RCC 7860 (cell line): Measurements from ENCODE around the gene TMEM258.

Experiments
- DNase-seq: peaks from one replicate; pipeline ENCODE4 v3.0.0-alpha.2; 2015; ENCODE audit warnings: low spot score
- FAIRE-seq: peaks from 2 replicates; lab custom pipeline; 2012; peaks lifted over from hg19 to GRCh38; lab: Jason Lieb, UNC

TMEM258 gene

DNA sequence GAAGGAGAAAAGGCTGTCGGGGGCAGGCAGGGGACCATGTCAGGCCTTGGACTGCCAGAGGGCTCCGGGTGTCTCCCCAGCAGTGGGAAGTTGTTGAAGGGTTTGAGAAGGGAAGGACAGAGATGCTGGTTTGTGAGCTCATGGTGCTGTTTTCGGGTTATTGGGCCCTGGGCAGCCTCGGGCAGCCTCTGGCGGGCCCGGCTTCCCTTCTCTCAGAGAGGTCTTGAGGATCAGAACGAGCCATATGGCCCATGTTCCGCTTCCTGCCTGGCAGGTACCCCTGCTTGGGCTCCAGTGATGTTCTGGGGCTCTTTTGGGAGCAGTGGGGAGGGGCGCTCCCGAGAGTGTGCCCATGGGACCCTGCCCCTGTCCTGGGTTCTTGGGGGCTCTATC, 30.2 kb downstream of the TMEM258 start:
- DNase-seq = no peak
- no peak for FAIRE-seq

DNA sequence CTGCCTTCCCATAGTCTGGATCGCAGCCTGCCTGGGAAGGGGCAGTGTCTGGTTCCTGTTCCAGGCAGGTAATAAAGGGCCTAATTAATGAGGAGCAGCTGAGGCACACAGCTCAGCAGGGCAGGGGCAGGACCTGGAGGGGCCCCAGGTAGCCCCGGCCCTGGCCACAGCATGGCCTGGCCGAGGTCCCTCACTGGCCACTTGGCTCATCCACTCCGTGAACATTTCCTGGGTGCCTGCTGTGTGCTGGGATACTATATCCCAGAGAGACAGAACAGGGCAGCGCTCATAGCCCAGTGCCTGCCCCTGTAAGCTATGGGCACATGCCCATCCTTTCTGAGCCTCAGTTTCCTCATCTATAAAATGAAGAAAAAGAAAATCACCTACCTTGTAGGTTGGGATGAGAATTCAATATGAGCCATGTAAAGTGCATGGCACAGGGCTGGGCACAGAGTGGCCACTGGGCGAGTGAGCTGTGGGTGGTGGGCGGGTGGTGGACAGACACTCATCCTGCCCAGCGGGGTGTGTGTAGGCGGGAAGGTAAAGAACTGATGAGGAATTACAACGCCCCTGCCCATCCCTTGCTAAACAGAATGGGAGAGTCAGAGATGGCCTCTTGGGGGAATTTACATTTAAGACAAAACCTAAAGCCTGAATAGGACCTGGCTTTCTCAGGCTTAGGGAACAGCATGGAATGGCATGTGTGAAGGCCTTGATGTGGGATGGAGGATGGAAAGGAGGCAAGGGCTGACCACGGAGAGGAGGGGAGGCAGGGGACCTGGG, 30.8 kb downstream of the TMEM258 start:
- FAIRE-seq = no peak
- no peak for DNase-seq

DNA sequence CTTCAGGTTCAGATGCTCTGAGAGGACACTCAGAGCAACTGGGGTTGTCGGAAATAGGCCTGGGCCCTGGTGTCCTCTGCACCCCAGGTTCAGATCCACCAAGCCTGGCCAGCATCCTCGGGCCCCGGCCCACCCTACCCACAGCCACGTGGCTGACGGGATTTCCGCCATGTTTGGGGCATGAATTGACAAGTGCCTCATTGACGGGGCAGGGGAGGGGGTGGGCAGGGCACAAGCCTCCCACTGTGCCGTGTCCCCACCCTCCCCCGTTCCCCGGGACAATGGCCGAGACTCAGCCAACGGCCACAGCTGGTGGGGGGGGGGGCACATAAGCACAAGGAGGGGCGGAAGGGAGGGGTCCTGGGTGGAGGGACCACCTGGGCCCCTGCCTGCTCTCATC, 31.5 kb downstream of the TMEM258 start:
- DNase-seq (no peak), FAIRE-seq (no peak)

DNA sequence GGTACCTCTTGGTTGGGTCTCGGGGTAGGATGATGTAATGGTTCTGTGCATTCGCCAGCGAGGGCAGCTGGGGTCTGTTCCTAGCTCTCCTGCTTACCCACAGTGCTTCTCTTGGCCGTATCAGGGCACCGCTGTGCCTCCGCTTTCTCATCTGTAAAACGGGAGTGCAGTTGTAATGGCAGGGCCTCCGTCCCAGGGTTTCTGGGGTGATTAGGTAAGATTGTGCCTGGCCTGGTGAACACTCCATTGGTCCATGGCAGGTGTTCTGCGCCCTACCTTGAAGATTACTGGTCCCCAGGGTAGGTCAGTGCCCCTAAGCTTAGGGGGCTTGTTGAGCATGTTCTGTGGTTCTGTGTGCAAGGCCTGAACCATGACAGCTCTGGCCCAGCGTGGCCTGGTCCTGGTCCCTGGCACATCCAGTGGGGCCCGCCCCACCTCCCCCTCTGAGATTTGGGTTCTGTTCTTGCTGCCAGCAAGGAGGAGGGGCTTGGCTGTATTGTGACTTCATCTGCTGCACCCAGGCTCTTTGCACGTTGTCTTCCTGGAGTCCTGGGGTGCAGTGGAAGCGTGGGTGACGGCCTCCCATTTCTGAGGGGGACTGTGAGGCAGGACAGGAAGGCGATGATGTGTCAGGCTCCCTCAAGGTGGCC, 35.1 kb downstream of the TMEM258 start:
- FAIRE-seq (no peak), DNase-seq (no peak)

DNA sequence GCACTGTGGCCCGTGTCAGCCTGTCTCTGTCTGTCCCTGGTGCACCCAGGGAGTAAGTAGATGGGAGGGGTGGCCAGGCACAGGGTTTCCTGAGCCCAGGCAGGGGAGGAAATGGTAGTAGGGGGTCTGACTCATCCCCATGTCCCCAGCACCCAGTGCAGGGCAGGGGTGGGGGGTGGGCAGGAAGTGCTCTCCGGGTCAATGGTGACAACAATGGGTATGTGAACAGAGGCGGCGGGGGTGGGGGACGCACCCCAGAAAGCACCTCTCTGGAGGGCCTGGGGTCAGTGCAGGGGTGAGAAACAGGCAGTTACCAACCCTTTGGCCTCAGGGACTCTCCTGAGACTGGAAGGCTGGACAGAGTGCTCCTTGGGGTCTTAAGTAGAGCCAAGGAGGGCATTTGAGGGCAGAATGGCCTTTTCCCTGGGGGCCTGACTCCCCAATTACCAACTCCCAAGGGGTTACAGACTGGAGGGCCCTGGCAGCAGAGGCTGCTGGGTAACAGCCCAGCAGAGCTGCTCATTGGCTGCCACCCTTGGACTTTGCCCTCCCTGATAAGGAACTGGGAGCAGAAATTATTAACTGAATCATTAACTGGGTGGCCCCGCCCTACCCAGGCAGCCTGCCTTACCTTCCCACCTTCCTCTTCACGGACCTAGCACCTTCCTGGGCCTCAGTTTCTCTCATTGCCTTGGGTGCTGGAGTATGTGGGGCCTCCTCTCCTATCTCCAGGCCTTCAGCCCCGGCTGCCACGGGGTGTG, 35.8 kb downstream of the TMEM258 start:
- DNase-seq = peak; percentile 82
- peak; percentile 63 for FAIRE-seq

DNA sequence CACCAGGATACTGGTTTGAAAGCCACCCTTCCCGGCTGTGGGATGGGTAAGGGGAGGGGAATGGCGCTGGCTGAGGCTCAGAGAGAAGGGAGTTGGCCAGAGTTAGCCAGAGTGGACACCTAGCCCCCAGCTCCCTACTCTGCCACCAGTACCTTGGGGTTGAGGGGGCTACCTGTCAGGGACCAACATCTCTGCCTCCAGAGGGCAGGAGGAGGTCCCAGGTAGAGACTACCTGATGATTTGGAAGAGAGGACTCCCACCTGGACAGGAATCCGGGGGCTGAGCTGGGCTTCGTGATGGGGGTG, 36.3 kb downstream of the TMEM258 start:
- no peak for FAIRE-seq
- DNase-seq = no peak

DNA sequence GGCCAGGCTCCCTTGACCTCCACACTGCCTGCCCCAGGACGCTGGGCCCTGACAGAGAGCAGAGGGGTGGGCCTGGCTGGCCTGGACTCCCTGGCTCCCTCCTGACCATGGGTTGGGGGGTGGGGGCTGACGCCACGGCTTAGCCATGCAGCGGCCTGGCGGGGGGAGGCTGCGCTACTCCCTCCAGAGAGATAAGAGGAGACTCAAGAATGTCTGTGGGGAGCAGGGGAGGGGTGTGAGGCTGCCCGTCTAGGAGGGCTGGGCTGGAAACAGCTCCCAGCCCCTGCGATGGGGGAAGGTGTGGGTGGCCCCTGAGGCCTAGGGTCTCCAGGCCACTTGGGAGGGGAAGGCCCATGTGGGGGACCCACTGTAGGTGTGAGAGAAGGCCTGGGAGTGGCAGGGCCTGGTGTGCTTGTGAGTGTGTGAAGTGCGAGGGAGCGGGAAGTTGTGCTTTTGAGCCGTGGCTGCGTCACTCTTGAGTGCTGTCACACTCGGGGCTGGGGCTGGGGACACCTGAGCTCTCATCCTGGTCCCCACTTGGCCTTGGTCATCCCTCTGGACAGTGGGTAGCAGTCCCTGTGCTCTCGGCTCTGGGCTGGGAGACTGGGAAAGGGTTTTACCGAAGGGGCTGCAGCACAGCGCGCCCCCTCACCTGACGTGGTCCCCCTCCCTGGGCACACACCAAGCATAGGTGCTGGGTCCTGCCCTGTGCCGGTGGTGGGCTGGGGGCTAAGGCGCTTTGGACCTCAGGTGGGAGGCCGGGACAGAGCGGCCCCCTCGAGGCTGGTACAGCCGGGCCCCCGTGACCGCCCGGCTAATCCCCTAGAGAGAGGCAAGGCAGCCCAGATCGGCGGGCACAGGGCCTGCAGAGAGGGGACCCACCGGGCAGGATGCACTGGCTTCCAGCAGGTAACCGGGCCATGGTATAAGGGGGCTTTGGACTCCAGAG, 37.6 kb downstream of the TMEM258 start:
- FAIRE-seq = no peak
- DNase-seq = no peak

DNA sequence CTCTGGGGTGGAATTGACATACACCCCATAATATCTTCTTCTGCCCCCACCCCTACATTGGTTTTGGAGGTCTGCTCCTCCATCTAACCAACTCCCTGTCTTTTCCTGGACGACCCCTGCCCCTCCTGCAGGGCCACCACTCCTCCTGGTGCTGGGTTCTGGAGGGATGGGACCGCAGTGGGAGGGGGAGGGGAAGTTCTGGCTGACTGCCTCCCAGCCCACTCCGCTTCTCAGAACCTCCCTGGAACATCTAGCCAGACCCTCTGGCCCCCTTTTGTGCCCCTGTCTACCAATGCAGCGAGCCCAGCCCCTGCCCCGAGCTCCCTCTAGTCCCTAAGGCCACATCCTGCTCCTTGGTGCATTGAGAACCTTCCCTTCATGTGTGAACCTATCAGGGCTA, 38.7 kb downstream of the TMEM258 start:
- no peak for DNase-seq
- no peak for FAIRE-seq

DNA sequence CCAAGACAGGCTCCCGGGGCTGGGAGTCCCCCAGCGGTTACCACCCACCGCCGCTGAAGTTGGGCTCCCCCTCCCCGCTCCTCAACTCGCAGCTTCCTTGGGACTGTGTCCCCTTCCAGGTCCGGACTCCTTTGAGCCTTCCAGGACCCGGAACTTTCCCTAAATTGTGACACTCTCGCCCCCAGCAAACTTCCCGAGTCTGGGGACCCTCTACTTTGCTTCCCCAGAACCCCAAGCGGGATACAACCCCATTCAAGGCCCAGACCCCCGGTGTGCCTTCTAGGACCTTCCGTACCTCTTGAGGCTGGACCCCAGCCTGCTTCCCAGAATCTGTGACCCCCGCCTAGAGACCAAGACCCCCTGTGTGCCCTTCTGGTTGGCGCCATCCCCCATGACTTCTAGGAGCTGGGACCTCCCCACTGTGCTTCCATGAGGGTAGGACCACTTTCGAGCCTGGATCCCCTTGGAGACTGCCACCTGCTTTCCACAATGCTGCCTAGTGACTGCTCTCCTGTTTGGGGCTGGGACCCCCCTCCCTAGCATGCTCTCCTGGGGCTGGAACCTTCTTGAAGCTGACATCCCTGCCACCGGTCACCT, 39.4 kb downstream of the TMEM258 start:
- DNase-seq (no peak), FAIRE-seq (no peak)

DNA sequence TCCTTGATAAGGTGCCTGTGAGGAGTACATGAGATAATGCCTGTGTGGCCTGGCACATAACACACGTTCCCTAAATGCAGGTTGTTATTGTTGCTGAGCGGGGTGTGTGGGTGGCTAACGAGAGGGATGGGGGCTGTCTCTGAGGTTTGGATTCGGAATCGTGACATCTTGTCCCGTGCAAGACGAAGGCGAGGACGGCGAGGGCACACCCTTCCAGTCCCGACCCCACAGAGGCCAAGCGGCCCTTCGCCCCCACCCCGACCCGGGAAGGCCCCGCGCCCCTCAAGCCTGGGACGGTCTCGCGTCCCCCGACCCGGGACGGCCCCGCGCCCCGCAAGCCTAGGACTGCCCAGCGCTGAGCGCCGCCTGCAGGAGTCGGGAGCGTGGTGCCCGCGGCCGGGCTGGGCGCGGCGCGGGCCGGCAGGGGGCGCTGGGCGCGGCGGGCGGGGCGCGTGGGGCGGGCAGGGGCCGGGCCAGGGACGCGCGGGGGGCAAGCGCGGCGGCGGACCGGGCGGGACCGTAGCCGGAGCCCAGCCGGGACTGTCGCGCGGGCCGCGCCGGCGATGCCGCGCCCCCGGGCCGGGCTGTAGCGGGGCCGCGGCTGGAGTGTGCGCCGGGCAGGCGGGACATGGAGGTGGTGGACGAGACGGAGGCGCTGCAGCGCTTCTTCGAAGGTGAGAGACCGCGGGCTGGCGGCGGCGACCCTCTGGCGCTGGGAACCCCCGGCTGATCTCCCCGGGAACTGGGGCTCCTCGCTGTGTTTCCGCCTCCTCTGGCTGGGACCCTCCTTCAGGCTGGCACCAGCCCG, 40.1 kb downstream of the TMEM258 start, which contains the start of gene MYRF:
MYRF (plus strand) TSS at position 520 of the 808 bp plus-strand sequence; CDS start at position 629, 109 bp downstream.
- FAIRE-seq (no peak), DNase-seq (peak; percentile 6)

DNA sequence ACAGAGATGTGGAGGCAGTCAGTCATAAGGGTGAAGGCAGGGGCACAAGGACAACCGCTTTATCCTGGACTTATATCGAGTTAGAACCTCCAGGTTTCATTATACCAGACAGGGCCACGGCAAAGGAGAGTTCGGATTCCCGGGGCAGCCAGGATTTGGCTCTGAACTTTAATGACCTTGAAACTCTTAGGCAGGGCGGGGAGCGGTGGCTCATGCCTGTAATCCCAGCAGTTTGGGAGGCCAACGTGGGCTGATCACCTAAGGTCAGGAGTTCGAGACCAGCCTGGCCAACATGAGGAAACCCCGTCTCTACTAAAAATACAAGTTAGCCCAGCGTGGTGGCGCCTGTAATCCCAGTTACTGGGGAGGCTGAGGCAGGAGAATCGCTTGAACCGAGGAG, 41.0 kb downstream of the TMEM258 start:
- FAIRE-seq = no peak
- DNase-seq = no peak

DNA sequence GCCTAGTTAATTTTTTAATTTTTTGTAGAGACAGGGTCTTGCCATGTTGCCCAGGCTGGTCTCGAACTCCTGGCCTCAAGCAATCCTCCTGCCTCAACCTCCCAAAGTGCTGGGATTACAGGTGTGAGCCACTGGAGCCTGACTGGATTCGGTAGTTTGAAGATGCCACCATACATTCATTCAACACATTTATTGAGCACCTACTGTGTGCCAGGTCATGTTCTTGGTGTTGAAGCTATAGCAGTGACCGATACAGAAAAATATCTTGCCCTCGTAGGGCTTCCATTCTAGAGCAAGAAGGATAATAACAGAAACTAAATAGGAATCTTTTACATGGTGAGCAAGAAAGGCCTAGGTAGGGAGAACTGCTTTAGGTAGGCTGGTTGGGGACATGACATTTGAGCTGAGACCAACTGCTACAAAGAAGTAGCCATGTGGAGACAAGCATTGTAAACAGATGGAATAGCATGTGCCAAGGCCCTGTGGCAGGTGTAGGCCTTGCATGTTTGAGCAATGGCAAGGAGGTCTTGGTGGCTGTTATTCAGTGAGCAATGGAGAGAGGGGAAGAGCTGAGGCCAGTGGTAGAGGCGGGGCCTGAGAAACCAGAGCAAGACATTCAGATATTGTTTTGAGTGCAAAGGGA, 41.6 kb downstream of the TMEM258 start:
- no peak for DNase-seq
- FAIRE-seq = no peak

DNA sequence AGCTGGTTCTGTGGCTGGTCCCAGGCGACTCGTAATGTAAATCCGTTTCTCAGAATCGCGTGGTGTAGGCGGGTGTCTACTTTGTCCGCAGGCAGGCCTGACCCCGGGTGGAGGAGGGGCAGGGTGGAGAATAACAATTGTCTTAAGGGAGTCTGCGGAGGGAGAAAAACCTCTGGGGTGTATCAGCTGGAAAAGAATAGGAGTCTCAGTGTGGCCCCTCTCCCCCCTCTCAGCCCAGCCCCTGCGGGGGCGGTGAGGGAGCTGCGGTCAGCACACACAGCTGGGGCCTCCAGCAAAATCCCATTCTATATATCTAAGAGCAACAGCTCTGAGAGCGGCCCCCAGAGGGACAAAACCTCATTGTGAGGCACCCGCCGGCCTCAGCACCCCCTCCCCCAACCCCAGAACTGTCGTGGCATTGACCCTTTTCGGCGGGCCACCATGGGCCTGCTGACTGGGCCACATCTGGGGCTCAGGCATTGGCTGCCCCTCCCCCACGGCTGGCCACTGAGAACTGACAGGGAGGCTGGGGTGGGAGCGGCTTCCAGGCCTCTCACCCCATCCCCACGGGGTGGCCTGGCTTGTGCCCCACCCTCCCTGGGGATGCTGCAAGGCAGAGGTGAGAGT, 42.7 kb downstream of the TMEM258 start:
- FAIRE-seq (no peak), DNase-seq (no peak)

DNA sequence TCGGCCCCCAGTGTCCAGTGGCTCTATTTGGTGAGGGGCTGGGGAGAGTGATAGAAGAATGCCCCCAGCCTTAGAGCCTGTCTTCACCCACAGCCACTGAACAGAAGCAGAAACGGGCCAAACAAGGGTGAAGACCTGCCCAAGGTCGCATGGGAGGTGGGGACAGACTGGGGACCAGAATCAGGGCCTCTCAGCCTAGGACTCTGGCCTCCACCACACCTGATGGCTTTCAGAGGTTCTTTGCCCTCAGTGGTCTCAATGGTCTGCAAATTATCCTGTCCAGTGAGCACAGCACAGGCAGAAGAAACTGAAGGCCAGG, 44.5 kb downstream of the TMEM258 start:
- FAIRE-seq = no peak
- no peak for DNase-seq

DNA sequence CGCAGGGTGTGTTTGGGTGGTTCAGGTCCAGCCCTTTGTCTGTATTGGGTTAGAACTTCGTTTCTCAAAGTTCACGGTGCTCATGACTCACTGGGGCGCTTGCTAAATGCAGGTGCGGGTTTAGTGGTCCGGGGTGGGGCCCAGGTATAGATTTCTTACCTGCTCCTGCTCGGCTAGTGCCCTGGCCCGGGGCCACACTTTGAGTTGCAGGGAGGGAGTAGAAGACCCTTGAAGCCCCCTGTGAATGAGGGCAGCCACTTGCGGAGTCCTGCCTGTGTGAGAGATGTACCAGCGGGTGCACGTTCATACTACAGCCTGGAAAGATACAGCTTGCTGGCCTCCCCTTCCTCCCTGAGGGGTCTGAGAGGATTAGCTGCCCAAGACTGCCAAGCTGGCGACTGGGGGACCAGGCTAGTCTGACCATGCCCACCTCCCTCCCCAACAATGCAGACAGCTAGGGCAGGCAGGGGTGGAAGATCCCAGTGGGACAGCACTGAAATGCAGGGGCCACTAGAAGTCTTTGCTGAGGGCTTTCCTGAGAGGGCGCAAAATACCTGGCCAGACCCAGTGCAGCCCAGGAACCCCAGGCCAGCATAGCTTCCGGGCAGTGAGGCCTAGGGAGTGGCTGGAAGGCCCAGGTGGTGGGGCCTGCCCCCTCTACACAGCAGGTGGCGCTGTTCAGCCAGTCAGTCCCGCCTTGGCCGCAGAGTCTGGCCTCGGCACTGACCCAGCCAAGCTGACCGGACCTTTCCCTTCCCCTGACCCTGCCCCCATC, 45.0 kb downstream of the TMEM258 start:
- FAIRE-seq (no peak), DNase-seq (peak; percentile 36)

DNA sequence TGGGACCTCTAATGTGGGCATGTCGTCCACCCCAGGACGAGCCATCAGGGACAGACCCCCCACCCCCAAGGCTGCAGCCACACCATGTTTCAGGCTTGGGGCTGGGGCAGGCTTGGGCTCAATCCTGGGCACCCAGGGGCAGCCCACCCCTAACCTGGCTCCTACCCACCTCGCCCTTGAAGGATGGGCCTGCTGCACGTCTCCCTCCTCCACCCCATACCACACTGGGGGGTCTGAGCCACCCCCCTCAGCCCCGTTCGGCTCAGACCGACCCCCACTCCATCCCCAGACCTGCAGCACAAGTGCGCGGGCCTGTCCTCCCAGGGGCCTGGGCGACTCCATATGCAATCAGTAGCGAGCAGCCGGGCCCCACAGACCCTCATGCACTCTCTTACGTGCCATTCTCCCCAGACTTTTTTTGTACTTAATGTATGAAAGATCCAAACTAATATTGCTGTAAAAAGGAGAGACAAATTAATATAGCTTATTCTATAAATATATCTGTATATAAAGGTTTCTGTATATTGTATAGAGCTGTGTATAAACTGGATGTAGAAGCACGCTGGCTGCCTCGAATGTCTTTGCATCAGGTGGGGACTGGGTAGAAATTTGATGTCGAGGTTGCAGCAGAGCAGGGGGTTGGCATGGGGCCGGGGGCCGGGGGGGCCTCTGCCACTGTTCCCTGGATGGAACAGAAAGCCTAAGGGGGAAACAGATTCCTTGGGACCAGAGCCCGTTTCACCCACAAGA, 45.8 kb downstream of the TMEM258 start:
- FAIRE-seq = no peak

DNA sequence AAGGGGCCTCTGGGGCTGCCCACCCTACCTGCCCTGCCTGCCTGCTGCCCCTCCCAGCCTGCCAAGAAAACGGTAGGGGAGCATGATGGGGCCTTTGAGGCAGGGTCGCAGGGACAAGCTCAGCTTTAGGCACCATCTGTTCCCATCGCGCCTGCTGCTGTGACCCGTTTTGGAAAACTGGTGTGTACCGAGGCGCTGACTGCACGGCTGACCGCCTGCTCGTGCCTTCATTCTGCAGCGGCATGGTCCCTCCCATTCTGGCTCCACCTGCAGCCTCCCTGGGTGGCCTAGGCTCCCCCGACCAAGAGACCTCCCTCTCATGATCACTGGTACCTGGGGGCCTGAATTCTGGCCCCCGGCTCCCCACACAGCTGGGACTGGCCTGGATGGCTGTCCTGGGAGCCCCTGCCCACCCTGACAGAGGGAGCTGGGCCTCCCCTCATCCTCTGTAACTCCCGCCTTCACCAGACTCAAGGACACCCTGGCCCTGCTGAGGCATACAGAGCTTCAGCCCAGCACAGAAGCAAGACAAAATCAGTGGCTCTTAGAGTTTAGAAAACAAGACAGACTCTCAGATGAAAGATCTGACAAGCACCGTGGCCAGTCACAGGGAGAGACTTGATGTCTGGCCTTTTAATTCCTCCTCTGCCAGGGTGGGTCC, 46.5 kb downstream of the TMEM258 start:
- FAIRE-seq (no peak), DNase-seq (no peak)

More for the DNA sequence above, 45.8 kb downstream of the TMEM258 start:
- no peak for DNase-seq
